Peyer's patch (tissue), 4 donors: Measurements from ENCODE around the gene ARSA.

ENCODE experiments used
- POLR2A ChIP-seq, 2 donors: fragments of 450-650 bp; IDR thresholded peaks; one replicate each; pipeline ENCODE4 v1.5.1; 2017; ENCODE audit warnings: antibody characterized with exemption in 2 of 2, mild to moderate bottlenecking in 2 of 2, moderate library complexity in 2 of 2
- TF ChIP-seq, protein P1 (sequence below), 6 experiments: fragments of 450-650 bp in 4 of 6; fragments of 200-600 bp in 2 of 6; sonication (generic) in 1 of 6; IDR thresholded peaks; one replicate each; pipeline ENCODE4 v1.5.1; 2017 to 2019; ENCODE audit warnings: antibody characterized with exemption in 6 of 6, mild to moderate bottlenecking in 3 of 6, moderate library complexity in 1 of 6

DNA sequence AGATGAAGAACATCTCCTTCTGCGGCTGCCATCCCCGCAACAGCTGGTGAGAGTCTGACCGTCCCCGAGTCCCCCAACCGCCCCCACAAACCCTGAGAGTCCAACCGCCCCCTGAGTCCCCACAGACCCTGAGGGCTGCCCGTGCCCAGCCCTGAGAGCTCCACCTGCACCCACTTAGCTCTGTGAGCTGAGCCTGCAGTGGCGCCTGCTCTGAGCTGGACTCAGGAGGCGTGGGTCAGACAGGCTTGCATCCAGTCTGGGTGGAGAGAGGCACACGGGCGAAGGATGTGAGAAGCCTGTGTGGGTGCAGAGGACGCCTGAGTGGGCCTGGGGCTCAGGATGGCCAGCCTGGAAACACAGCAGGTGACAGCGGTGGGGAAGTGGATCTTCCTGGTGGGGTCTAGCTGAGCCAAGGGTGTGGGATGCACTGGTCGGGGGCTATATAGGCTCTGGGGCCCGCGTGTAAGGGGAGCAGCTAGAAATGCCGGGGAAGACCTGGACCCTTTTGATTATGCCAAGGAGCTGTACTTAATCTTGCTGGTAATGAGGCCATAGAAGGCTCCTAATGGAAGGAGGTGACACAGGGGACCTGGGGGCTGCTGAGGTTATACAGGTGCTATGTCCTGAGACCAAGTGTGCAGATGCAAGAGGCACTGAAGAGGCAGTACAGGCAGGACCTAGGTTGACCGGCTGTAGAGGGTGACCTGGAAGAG, 20.9 kb downstream of the ARSA start:
- no peak for TF ChIP-seq POLR2A (IDR thresholded peaks at IDR 0.05)
- TF ChIP-seq, protein P1, sequence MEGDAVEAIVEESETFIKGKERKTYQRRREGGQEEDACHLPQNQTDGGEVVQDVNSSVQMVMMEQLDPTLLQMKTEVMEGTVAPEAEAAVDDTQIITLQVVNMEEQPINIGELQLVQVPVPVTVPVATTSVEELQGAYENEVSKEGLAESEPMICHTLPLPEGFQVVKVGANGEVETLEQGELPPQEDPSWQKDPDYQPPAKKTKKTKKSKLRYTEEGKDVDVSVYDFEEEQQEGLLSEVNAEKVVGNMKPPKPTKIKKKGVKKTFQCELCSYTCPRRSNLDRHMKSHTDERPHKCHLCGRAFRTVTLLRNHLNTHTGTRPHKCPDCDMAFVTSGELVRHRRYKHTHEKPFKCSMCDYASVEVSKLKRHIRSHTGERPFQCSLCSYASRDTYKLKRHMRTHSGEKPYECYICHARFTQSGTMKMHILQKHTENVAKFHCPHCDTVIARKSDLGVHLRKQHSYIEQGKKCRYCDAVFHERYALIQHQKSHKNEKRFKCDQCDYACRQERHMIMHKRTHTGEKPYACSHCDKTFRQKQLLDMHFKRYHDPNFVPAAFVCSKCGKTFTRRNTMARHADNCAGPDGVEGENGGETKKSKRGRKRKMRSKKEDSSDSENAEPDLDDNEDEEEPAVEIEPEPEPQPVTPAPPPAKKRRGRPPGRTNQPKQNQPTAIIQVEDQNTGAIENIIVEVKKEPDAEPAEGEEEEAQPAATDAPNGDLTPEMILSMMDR (IDR thresholded peaks at IDR 0.05), result no peak
